Activated T-helper 2 cell treated with anti-CD3 and anti-CD28 coated beads, Interferon-gamma antibody, Interleukin-2, Interleukin-4, amounts not matched to agents 10 μg/mL and 5 μg/mL and 100 μg/mL, durations not matched to agents 14 hours and 24 hours and 36 hours (primary cell): ENCODE measurements around the gene CYB561. TPM values are rescaled to one million over a fixed set of nuclear protein-coding genes. Genes with fewer than 3 reads are reported as not detected.

Experiments used
- DNase-seq: peaks from one replicate; pipeline ENCODE4 v3.0.0; 2021; ENCODE audit warnings: low spot score
- H3K27ac Mint-ChIP-seq: one replicate; pipeline ENCODE4 v1.8.0; 2021; ENCODE audit warnings: mixed read lengths
- H3K27me3 Mint-ChIP-seq: one replicate; pipeline ENCODE4 v1.8.0; 2021; ENCODE audit warnings: low read depth, mixed read lengths
- H3K36me3 Mint-ChIP-seq: one replicate; pipeline ENCODE4 v1.8.0; 2021; ENCODE audit warnings: low read depth, mixed read lengths
- H3K4me1 Mint-ChIP-seq: one replicate; pipeline ENCODE4 v1.8.0; 2021; ENCODE audit warnings: low read depth, mixed read lengths
- H3K4me3 Mint-ChIP-seq: one replicate; pipeline ENCODE4 v1.8.0; 2021; ENCODE audit warnings: low read depth, mild to moderate bottlenecking, moderate library complexity, mixed read lengths
- H3K9me3 Mint-ChIP-seq: one replicate; pipeline ENCODE4 v1.8.0; 2021; ENCODE audit warnings: mixed read lengths
- intact Hi-C: fragments of 100-400 bp; cut with micrococcal nuclease; formaldehyde crosslinking; loops from one replicate; pipeline ENCODE4 v1.15.1; 2023
- total RNA-seq: library from RNA; stranded (reverse); gene quantifications from 2 replicates; pipeline ENCODE4 v1.2.3, GENCODE V29; 2022

CYB561 gene
- total RNA-seq, 1 donor from 2014 or later: 0.41 TPM

DNA sequence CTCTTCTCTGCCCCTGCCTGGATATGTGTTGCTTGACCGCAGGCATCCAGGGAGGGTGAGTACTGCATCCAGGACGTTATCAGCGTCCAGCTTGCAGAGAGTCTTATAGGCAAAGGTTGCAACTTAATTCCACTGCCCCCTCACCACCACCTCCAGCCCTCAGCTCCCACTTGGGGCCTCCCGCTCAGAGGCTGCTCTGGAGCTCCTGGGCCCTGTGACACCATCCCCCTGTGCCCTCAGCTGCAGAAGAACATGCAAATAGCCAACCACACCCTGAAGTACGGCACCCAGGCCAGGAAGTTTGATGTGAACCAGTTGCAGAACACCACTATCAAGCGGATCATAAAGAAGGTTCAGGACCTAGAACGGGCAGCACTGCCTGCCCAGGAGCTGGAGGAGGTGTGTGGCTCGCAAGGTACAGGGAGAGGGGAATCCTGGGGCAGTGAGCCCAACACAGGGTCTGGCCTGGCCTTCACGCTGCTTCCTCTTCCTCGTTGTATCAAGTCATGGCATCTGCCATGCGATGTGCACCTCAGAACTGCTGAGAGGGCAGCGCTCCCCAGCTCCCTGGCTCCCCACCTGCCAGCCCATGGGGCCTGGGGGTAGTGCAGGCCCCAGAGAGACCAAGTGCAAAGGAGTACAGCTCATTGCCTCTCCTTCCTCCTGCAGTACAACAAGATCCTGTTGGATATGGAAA is 40.4 kb upstream of the CYB561 start:
- no peak for DNase-seq
- Mint-ChIP-seq H3K4me1 (no peaks in the 10 kb centered on the region), H3K9me3 (no peaks in the 10 kb centered on the region), H3K36me3 (no peaks in the 10 kb centered on the region), H3K27ac (no peak overlapping the region), H3K27me3 (no peaks in the 10 kb centered on the region), H3K4me3 (no peak overlapping the region)
- intact Hi-C loops: no loop called here

DNA sequence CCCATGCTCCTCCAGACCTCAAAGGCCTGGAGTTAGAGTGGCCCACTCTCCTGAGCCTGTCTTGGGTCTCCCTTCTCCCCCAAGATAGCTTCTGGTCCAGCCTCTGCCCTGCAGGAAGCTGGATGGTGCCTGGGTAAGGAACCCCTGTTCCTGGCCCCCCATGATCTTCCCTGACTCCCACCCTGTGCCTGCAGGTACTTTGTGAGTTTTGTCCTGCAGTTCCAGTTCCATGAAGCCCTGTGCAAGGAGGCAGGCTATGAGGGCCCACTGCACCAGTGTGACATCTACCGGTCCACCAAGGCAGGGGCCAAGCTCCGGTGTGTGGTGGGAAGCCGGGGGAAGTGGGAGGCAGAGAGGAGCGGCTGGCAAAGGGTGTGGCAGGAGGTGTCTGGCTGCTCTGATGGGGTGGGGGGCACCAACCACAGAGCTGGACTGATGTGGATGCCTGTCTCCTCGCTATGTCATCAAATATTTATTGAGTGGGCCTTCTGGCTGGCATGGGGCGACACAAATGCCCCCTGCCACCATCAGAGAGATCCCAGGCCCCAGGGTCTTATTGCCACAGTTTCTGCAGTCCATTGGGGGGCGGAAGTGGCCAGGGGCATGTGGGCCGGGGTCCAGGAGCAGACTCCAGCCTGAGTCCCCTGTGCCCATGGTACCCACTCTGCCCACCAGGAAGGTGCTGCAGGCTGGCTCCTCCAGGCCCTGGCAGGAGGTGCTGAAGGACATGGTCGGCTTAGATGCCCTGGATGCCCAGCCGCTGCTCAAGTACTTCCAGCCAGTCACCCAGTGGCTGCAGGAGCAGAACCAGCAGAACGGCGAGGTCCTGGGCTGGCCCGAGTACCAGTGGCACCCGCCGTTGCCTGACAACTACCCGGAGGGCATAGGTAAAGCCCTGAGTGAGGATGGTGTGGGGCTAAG is 37.8 kb upstream of the CYB561 start:
- intact Hi-C loops: no loop called here
- H3K36me3 Mint-ChIP-seq: no peaks in the 10 kb centered on the region
- no peaks in the 10 kb centered on the region for H3K4me1 Mint-ChIP-seq

DNA sequence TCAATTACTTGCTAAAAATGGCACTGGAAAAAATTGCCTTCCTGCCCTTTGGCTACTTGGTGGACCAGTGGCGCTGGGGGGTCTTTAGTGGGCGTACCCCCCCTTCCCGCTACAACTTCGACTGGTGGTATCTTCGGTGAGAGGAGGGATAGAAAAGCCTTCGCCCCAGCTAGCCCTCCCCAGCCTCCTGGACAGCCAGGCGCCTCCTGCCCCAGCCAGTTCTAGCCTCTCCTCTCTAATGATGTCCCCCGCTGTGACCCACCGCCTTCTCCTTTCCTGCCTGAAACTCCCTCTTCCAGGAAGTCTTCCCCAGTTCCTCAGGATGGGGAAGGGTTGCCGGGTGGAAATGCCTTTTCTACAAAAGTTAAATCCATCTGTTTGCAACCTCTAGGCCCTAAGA is 36.9 kb upstream of the CYB561 start:
- no peaks in the 10 kb centered on the region for H3K4me1 Mint-ChIP-seq
- H3K27ac Mint-ChIP-seq: no peak overlapping the region
- H3K27me3 Mint-ChIP-seq: peaks cover 8% of the 10 kb centered on the region
- intact Hi-C loops: no loop called here
- DNase-seq: no peak
- H3K4me3 Mint-ChIP-seq: no peak overlapping the region
- no peaks in the 10 kb centered on the region for H3K9me3 Mint-ChIP-seq
- H3K36me3 Mint-ChIP-seq: no peaks in the 10 kb centered on the region

More for the DNA sequence above, 37.8 kb upstream of the CYB561 start:
- no peak for DNase-seq
- no peak overlapping the region for H3K4me3 Mint-ChIP-seq
- H3K27me3 Mint-ChIP-seq: peaks cover 3% of the 10 kb centered on the region
- H3K27ac Mint-ChIP-seq: no peak overlapping the region
- H3K9me3 Mint-ChIP-seq: no peaks in the 10 kb centered on the region

DNA sequence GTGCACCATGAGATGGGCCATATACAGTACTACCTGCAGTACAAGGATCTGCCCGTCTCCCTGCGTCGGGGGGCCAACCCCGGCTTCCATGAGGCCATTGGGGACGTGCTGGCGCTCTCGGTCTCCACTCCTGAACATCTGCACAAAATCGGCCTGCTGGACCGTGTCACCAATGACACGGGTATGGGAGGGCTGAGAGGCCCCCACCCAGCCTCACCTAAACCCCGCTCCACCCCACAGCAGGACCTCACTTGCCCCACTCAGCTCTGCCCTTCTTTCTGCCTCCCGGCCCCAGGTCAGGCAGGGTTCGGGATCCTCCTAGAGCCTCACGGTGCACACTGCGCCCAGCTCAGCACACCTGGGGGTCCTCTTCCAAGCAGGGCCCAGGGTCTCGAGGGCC is 36.4 kb upstream of the CYB561 start:
- H3K27ac Mint-ChIP-seq: no peak overlapping the region

DNA sequence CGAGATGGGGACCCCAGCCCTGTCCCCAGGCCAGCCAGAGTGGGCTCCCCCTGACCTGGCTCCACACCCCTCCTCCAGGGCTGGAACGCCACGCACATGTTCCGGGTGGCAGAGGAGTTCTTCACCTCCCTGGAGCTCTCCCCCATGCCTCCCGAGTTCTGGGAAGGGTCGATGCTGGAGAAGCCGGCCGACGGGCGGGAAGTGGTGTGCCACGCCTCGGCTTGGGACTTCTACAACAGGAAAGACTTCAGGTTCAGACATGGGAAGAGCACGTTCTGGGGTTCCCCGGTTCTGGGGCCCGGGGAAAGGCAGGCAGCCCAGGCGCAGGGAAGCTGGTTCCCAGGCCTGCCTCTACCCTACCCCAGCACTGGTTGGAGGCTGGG is 35.4 kb upstream of the CYB561 start:
- Mint-ChIP-seq H3K4me1 (peaks cover 2% of the 10 kb centered on the region), H3K9me3 (no peaks in the 10 kb centered on the region), H3K27ac (no peak overlapping the region), H3K4me3 (no peak overlapping the region), H3K36me3 (no peaks in the 10 kb centered on the region), H3K27me3 (peaks cover 15% of the 10 kb centered on the region)
- no peak for DNase-seq
- intact Hi-C loops: no loop called here

More for the DNA sequence above, 36.4 kb upstream of the CYB561 start:
- intact Hi-C loops: no loop called here
- peaks cover 14% of the 10 kb centered on the region for H3K27me3 Mint-ChIP-seq
- no peaks in the 10 kb centered on the region for H3K9me3 Mint-ChIP-seq
- peaks cover 2% of the 10 kb centered on the region for H3K4me1 Mint-ChIP-seq
- H3K4me3 Mint-ChIP-seq: no peak overlapping the region
- no peak for DNase-seq
- H3K36me3 Mint-ChIP-seq: no peaks in the 10 kb centered on the region

DNA sequence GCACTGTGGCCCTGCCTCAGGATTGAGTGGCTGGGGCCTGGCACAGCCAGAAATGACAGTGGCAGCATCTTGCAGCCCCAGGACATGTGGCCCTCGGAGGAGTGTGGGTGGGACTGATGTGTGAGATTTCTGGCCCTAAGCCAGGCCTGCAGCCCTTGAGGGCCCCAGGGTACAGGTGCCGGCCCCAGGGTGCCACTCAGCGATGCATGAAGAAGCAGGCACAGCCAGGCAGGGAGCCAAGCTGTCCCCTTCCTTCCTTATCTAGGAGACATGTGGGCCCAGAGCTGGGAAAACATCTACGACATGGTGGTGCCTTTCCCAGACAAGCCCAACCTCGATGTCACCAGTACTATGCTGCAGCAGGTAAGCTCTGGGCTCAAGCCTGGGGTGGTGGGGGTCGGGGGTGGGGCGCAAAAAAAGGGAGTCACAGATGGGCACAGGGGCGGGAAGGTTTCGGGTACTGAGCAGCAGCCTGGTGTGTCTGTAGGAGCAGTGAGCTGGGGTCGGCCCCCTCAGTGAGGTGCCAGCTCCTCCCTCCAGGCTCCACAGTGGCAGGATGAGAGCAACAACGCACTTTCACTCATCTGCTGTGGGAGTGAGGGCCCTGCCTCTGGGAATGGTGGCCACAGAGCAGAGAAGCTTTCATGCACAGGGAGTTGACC is 34.9 kb upstream of the CYB561 start:
- Mint-ChIP-seq H3K27me3 (peaks cover 16% of the 10 kb centered on the region), H3K9me3 (no peaks in the 10 kb centered on the region), H3K36me3 (no peaks in the 10 kb centered on the region), H3K27ac (no peak overlapping the region), H3K4me1 (peaks cover 2% of the 10 kb centered on the region), H3K4me3 (no peak overlapping the region)
- intact Hi-C loops: no loop called here
- no peak for DNase-seq

DNA sequence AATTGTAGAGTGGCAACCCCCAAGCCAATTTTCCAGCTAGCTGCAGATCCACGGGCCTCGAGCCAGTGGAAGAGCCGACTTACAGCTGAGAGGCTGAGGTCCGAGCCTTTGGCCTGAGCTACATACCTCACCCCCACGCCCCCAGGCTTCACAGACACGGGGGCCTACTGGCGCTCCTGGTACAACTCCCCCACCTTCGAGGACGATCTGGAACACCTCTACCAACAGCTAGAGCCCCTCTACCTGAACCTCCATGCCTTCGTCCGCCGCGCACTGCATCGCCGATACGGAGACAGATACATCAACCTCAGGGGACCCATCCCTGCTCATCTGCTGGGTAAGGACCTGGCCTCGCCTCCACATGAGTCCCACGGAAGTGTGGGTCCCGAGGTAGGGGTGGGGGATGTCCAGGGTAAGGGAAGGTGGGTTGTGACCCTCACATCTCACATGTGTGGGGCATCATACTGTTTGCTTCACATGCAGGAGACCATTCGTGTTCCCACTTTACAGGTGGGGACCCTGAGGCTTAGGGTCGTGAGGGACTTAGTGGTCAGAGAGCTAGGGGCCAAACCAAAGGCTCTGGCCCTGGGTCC is 34.2 kb upstream of the CYB561 start:
- peaks cover 20% of the 10 kb centered on the region for H3K27me3 Mint-ChIP-seq
- H3K4me1 Mint-ChIP-seq: peaks cover 2% of the 10 kb centered on the region
- H3K36me3 Mint-ChIP-seq: no peaks in the 10 kb centered on the region
- H3K9me3 Mint-ChIP-seq: no peaks in the 10 kb centered on the region
- DNase-seq: no peak
- H3K27ac Mint-ChIP-seq: no peak overlapping the region
- no peak overlapping the region for H3K4me3 Mint-ChIP-seq
- intact Hi-C loops: no loop called here

DNA sequence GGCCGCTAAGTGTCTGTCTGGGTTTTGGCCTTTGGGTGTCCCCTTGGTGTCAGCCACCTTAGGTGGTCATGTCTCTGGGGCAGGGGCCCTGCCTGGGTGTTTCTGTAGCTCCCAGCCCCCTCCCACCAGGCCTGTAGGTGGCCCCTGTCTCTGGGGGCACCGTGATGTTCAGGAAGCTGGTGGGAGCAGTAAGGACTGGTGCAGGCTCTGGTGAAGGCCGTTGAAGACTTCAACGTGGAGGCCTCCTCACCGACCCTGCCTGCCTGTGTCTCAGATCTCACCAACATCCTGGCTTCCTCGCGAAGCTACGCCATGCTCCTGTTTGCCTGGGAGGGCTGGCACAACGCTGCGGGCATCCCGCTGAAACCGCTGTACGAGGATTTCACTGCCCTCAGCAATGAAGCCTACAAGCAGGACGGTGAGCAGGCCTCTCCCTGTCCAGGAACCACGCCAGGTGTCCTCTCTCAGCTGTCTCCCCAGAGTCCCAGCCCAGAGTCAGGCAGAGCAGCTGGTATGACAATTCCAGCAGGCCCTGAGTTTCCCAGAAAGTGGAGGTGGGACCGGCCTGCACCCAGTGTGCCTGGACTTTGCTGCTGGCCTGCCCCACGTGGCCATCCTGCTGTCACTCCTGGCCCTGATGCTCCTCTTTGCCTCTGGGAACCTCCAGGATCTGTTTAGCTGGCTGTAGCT is 33.5 kb upstream of the CYB561 start:
- DNase-seq: no peak
- intact Hi-C loops: loop anchor here (1.0 to 5.0 kb wide), 2 partner anchors 54 to 133 kb away; no protein-coding TSS in a partner anchor
- H3K36me3 Mint-ChIP-seq: no peaks in the 10 kb centered on the region
- H3K4me1 Mint-ChIP-seq: peaks cover 2% of the 10 kb centered on the region
- no peak overlapping the region for H3K4me3 Mint-ChIP-seq
- no peaks in the 10 kb centered on the region for H3K9me3 Mint-ChIP-seq
- no peak overlapping the region for H3K27ac Mint-ChIP-seq
- peaks cover 26% of the 10 kb centered on the region for H3K27me3 Mint-ChIP-seq

DNA sequence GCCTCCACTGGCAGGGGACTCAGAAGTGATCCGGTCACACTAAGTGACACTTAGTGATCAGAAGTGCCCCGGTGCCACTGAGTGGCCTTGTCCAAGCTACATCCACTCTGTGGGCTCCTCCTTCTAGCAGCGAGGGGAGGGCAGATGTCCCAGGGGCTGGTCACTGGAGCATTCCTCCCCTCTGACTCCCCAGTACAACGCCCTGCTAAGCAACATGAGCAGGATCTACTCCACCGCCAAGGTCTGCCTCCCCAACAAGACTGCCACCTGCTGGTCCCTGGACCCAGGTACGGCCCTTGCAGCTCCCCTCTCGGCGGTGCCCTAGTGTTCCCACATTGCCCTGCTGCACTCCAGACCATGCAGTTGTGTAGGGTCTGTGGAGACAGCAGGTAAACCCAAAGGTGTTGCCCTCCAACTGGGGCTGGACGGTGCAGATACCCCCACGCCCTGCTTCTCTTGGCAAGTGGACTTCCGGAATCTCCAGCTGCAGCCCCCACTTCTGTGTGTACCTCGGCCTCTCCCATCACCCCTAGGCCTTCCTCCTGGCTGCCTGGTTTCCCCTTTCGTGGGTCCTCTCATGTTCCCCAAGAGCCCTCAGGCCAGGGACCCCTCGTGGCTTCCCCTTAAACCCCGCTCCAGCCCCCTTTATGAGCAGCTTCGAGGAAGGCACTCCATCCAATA is 32.8 kb upstream of the CYB561 start:
- intact Hi-C loops: loop anchor here (1.0 to 5.0 kb wide), 2 partner anchors 54 to 133 kb away; no protein-coding TSS in a partner anchor
- Mint-ChIP-seq H3K4me1 (peaks cover 2% of the 10 kb centered on the region), H3K9me3 (no peaks in the 10 kb centered on the region), H3K4me3 (no peak overlapping the region), H3K36me3 (no peaks in the 10 kb centered on the region), H3K27ac (no peak overlapping the region), H3K27me3 (peaks cover 32% of the 10 kb centered on the region)
- DNase-seq: peak; percentile 63

DNA sequence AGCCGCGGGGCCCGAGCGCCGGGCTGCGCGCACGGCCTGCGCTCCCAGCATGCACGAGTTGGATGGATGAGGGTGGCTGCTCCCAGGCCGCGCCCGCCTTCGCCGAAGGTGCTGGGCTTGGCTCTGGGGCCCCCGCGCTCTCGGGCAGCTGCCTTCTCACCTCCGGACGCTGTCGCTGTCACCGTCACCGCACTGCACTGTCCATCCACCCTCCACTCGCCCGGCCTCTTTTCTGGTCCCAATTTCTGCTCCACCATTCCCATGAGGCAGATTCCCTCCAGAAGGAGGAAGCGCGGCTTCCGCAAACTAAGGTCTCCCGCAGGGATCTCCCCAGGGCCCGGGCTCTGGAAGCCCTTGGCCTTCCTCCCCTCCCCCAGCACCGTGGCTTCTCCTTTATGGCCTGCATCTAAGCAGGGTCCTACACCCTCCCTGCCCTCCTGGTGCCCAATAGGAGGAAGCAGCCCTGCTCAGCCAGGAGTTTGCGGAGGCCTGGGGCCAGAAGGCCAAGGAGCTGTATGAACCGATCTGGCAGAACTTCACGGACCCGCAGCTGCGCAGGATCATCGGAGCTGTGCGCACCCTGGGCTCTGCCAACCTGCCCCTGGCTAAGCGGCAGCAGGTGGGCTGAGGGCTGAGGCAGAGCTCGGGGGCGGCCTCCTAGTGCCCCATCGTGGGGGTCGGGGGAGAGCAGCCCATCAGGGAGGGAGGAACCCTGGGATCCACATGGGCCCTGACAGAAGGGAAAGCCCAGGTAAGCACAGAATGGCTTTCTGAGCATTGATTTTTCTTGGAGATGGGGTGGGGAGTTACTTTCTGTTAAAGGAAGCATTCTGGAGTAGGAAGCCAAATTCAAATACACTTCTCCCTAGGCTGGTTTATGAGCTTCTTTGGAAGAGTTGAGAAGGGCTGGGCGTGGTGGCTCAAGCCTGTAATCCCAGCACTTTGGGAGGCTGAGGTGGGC is 31.7 kb upstream of the CYB561 start:
- peaks cover 36% of the 10 kb centered on the region for H3K27me3 Mint-ChIP-seq
- H3K27ac Mint-ChIP-seq: no peak overlapping the region
- H3K9me3 Mint-ChIP-seq: no peaks in the 10 kb centered on the region
- intact Hi-C loops: loop anchor here (5.0 kb wide), 1 partner anchor 135 kb away; no protein-coding TSS in a partner anchor
- peaks cover 2% of the 10 kb centered on the region for H3K4me1 Mint-ChIP-seq
- no peaks in the 10 kb centered on the region for H3K36me3 Mint-ChIP-seq
- no peak for DNase-seq
- H3K4me3 Mint-ChIP-seq: peak overlapping the region; percentile 69
